CD4-positive, alpha-beta T cell (primary cell): ENCODE measurements around the gene PITPNB. TPM values are rescaled to one million over a fixed set of nuclear protein-coding genes. Genes with fewer than 3 reads are reported as not detected.

ENCODE experiments used
- ATAC-seq: fragments of 200-7000 bp; cut with Tn5 transposase; one replicate; pipeline ENCODE4 v1.10.0; 2022; ENCODE audit warnings: mild to moderate bottlenecking; ENCODE audit not compliant: poor library complexity
- CTCF ChIA-PET: fragments of 350-600 bp; sonication (Branson Sonifier 250); formaldehyde crosslinking; loops from one replicate; lab custom pipeline; 2021; ENCODE audit warnings: antibody characterized with exemption, inconsistent platforms; lab: Charles Lee
- POLR2A ChIA-PET: fragments of 350-600 bp; sonication (Branson Sonifier 250); formaldehyde crosslinking; loops from one replicate; lab custom pipeline; 2021; ENCODE audit warnings: antibody characterized with exemption, inconsistent platforms; lab: Charles Lee
- DNase-seq, 14 experiments: peaks; one replicate each; pipeline ENCODE4 v3.0.0-alpha.2; 2013 to 2020; ENCODE audit warnings: mixed read lengths in 2 of 14
- H3K27ac ChIP-seq, 2 donors: one replicate each; pipeline versions ENCODE4 v1.5.1 to v1.7.0; 2013; ENCODE audit warnings: low read length in 2 of 2, low read depth in 1 of 2, mild to moderate bottlenecking in 1 of 2
- H3K27me3 ChIP-seq, 2 experiments: 1 replicate in 1 of 2; 2 replicates in 1 of 2; pipeline versions ENCODE4 v1.6.1 to v1.7.0; 2013; ENCODE audit warnings: low read length in 2 of 2, control low read depth in 1 of 2, mild to moderate bottlenecking in 1 of 2, moderate library complexity in 1 of 2; ENCODE audit not compliant: insufficient read depth in 2 of 2, control insufficient read depth in 1 of 2
- H3K36me3 ChIP-seq: one replicate; pipeline ENCODE4 v1.6.1; 2013; ENCODE audit warnings: low read length, control low read depth; ENCODE audit not compliant: insufficient read depth
- H3K4me1 ChIP-seq: one replicate; pipeline ENCODE4 v1.6.1; 2013; ENCODE audit warnings: low read length, control low read depth; ENCODE audit not compliant: insufficient read depth
- H3K4me3 ChIP-seq: one replicate; pipeline ENCODE4 v1.5.1; 2013; ENCODE audit warnings: mild to moderate bottlenecking, low read length, moderate library complexity
- H3K9me3 ChIP-seq, 2 experiments: 1 replicate in 1 of 2; 2 replicates in 1 of 2; pipeline versions ENCODE4 v1.6.1 to v1.7.0; 2013; ENCODE audit warnings: low read length in 2 of 2, mild to moderate bottlenecking in 2 of 2, control low read depth in 1 of 2, moderate library complexity in 1 of 2; ENCODE audit not compliant: control insufficient read depth in 1 of 2, insufficient read depth in 1 of 2
- H3K27ac Mint-ChIP-seq: one replicate; pipeline ENCODE4 v1.8.0; 2020; ENCODE audit warnings: mixed read lengths
- H3K27me3 Mint-ChIP-seq: one replicate; pipeline ENCODE4 v1.8.0; 2021; ENCODE audit warnings: mixed read lengths
- H3K36me3 Mint-ChIP-seq: one replicate; pipeline ENCODE4 v1.8.0; 2021; ENCODE audit warnings: low read depth, mixed read lengths
- H3K4me1 Mint-ChIP-seq: one replicate; pipeline ENCODE4 v1.8.0; 2021; ENCODE audit warnings: low read depth, mixed read lengths
- H3K4me3 Mint-ChIP-seq: one replicate; pipeline ENCODE4 v1.8.0; 2020; ENCODE audit warnings: mild to moderate bottlenecking, mixed read lengths
- H3K9me3 Mint-ChIP-seq: one replicate; pipeline ENCODE4 v1.8.0; 2020; ENCODE audit warnings: mixed read lengths
- CTCF ChIP-seq: fragments of 200-600 bp; IDR thresholded peaks from one replicate; pipeline ENCODE4 v1.8.0; 2022; ENCODE audit warnings: antibody characterized with exemption, mild to moderate bottlenecking
- intact Hi-C, 2 experiments: fragments of 100-400 bp; cut with DNase I in 1 of 2; cut with micrococcal nuclease in 1 of 2; formaldehyde crosslinking; loops; one replicate each; pipeline versions ENCODE4 v1.15.1 to v1.9.0; 2023 to 2025; cut with DNase I, micrococcal nuclease
- total RNA-seq, 174 experiments: library from RNA in 2 of 174; stranded (reverse) in 2 of 174; gene quantifications; one replicate each; pipeline ENCODE4 v1.2.3 and lab custom pipeline; 2021 to 2026

Gene PITPNB
- total RNA-seq, 2 experiments from 2014 or later, result 37.6 to 38.7 TPM

GRCh38 chr22:27863556-27863955 lies 55.5 kb downstream of the PITPNB start:
- Mint-ChIP-seq H3K4me1 (peaks cover 30% of the 10 kb centered on the region), H3K27ac (no peak overlapping the region), H3K9me3 (no peaks in the 10 kb centered on the region), H3K27me3 (no peaks in the 10 kb centered on the region), H3K36me3 (peaks cover 86% of the 10 kb centered on the region), H3K4me3 (no peak overlapping the region)
- Histone ChIP-seq H3K36me3 (peaks cover 30% of the 10 kb centered on the region), H3K4me1 (peaks cover 6% of the 10 kb centered on the region), H3K9me3 (no peaks in the 10 kb centered on the region), H3K27ac (no peak overlapping the region), H3K27me3 (no peaks in the 10 kb centered on the region), H3K4me3 (no peak overlapping the region)
- no peak for TF ChIP-seq CTCF
- POLR2A ChIA-PET, result no interaction called here
- DNase-seq, result no peak
- ATAC-seq, result no peak
- CTCF ChIA-PET, result interaction anchor here (1.0 kb wide), 2 partner anchors 10 to 40 kb away, joined by 3 read pairs; no protein-coding TSS in a partner anchor
- intact Hi-C loops, result no loop called here

GRCh38 chr22:27863001-27863400 lies 56.1 kb downstream of the PITPNB start:
- Mint-ChIP-seq H3K4me1 (peaks cover 25% of the 10 kb centered on the region), H3K9me3 (no peaks in the 10 kb centered on the region), H3K27ac (no peak overlapping the region), H3K4me3 (no peak overlapping the region), H3K36me3 (peaks cover 86% of the 10 kb centered on the region), H3K27me3 (no peaks in the 10 kb centered on the region)
- Histone ChIP-seq H3K36me3 (peaks cover 36% of the 10 kb centered on the region), H3K4me3 (no peak overlapping the region), H3K27ac (no peak overlapping the region), H3K27me3 (no peaks in the 10 kb centered on the region), H3K9me3 (no peaks in the 10 kb centered on the region), H3K4me1 (peaks cover under 1% of the 10 kb centered on the region)
- no peak for TF ChIP-seq CTCF
- intact Hi-C loops, result no loop called here
- CTCF ChIA-PET, result no interaction called here
- POLR2A ChIA-PET, result no interaction called here
- no peak for ATAC-seq
- DNase-seq, result no peak

GRCh38 chr22:27859336-27859735 lies 59.7 kb downstream of the PITPNB start:
- H3K27ac ChIP-seq, result no peak overlapping the region
- no peak for DNase-seq
- Mint-ChIP-seq H3K4me1 (no peaks in the 10 kb centered on the region), H3K36me3 (peaks cover 95% of the 10 kb centered on the region), H3K27me3 (no peaks in the 10 kb centered on the region), H3K9me3 (no peaks in the 10 kb centered on the region), H3K27ac (no peak overlapping the region), H3K4me3 (no peak overlapping the region)
- no peak for ATAC-seq
- peaks cover 67% of the 10 kb centered on the region for H3K36me3 ChIP-seq
- intact Hi-C loops, result no loop called here
- no peaks in the 10 kb centered on the region for H3K4me1 ChIP-seq
- H3K4me3 ChIP-seq, result no peak overlapping the region
- CTCF ChIA-PET, result no interaction called here
- no peaks in the 10 kb centered on the region for H3K9me3 ChIP-seq
- no peak for TF ChIP-seq CTCF
- H3K27me3 ChIP-seq, result no peaks in the 10 kb centered on the region
- POLR2A ChIA-PET, result no interaction called here
